Stimulated activated CD4-positive, alpha-beta T cell treated with anti-CD3 and anti-CD28 coated beads, TNF-alpha, amount 100 ng/mL, for 24 hours (primary cell): Measurements from ENCODE around the gene CHST15.

Experiments
- DNase-seq, 3 experiments: peaks; one replicate each; pipeline ENCODE4 v3.0.0-alpha.2; 2020; ENCODE audit warnings: low read depth in 3 of 3

The CHST15 gene

GRCh38 chr10:124011464-124011863, 81.9 kb downstream of the CHST15 start:
- no peak for DNase-seq

DNA sequence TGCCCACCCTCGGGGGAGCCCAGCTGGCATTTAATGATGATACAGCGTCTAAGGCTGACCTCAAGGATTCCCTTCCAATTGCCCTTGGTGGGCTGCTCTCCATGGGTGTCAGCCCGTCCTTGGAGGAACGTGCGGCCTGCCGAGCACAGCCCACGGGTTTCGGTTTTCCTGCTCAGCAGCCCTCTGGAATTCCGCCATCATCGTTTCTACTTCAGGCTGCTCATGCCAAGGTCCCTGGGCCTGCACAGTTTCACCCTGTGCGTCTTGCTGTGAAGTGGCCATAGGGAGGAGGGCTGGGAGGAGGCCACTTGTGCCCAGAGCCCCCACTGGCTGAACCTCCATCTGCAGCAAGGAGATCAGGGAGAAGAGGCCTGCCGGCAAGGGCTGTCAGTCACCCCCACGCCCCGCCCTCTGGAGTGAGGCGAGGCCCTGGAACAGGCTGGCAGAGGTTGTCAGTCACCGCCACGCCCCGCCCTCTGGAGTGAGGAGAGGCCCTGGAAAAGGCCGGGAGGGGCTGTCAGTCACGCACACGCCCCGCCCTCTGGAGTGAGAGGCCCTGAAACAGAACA, 82.8 kb downstream of the CHST15 start:
- no peak for DNase-seq

- DNase-seq, result no peak
These were observed 83.4 kb downstream of the CHST15 start for GRCh38 chr10:124010024-124010423.

DNA sequence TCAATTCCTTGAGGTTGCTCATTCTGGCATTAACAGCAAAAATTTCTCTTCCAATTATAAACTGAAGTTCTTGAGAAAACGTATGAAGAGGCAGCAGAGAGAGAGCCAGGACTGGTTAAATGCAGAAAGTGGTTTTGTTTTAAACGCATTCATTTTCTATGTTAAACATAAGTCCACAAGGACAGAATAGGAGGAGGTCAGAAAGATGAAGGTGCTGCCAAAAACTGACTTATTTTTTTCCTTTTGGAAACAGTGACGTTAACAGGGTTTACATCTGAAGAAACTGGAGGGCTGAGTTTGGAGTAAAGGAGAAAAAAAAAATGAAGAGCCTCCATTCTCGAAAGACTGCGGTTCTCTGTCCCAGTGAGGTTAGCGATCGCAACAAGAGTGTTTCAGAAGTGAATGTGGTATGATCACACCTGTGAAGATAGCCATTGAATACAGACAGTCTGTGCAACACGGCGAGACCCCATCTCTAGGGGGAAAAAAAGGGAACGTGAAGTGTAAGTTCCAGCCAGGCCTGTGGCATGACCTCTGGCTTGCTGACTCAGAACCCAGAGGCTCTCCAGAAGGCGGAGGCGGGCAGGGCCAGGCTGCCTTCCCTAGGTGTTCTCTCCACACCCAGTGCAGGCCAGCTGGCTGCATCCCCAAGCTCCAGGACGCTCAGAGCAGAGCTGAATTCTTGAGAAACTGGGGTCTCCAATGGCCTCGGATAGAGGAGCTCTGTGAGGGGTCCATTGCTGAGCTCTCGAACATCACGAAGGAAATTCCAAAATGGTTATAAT, 84.0 kb downstream of the CHST15 start:
- no peak for DNase-seq

- no peak for DNase-seq
These were observed 84.7 kb downstream of the CHST15 start for GRCh38 chr10:124008681-124009080.

- DNase-seq, result no peak
These were observed 85.2 kb downstream of the CHST15 start for GRCh38 chr10:124008187-124008586.

GRCh38 chr10:124007773-124008145, 85.6 kb downstream of the CHST15 start:
- DNase-seq, result no peak

- no peak for DNase-seq
These were observed 86.2 kb downstream of the CHST15 start for GRCh38 chr10:124007102-124007772.

DNA sequence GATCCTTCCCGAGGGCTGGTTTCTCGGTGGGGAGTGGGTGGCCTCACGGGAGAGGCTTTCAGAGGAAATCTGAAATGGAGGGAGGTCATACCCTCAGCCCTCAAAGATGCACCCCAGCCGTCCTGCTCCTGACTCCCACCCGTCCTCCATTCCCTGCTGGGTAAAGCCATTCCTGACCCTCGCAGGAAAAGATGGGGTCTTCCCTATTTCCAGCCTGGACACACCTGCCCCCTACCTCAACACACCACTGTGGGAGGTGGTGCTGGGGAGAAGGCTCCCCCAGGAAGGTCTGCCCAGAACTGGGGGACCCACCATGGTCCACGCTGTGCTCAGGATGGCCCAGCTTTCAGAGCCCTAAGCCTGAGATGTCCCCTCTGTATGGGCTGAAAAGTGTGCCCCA, 86.9 kb downstream of the CHST15 start:
- no peak for DNase-seq

- no peak for DNase-seq
These were observed 87.4 kb downstream of the CHST15 start for GRCh38 chr10:124005991-124006392.

DNA sequence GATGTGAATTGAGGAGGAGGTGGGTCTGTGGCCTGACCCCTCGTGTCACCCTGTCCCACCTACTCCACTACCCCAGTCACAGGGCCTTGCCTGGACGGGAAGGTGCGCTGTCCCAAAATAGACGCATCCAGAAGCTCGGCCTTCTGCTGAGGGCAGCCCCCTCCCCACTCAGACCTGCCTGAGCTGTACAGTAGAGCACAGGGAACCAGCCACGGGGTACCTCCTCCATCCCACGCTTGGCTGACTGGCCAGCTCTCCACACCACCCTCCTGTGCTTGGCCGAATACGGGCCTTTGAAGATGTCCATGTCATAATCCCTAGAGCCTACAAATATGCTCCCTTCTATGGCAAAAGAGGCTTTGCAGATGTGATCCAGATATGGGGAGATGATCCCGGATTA, 88.3 kb downstream of the CHST15 start:
- no peak for DNase-seq

GRCh38 chr10:124004663-124005004, 88.8 kb downstream of the CHST15 start:
- DNase-seq, result no peak

- no peak for DNase-seq
These were observed 89.3 kb downstream of the CHST15 start for GRCh38 chr10:124003871-124004662.

DNA sequence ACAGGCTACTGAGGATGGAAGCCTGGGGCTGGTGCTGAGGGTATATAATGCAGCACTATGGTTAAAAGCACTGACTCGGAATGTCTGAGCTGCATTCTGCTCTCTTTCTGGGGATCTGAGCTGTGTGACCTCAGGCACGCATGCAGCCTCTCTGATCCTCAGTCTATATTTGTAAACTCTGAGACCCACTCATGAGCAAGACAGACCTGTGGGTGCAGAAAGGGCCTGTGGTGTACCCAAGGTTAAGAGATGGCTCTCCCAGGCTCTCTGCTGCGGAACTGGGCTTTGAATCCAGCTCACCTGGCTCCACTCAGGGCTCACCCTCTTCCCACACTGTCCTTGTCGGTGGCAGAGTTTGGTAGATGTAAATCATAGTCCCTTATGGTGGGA, 89.9 kb downstream of the CHST15 start:
- no peak for DNase-seq

DNA sequence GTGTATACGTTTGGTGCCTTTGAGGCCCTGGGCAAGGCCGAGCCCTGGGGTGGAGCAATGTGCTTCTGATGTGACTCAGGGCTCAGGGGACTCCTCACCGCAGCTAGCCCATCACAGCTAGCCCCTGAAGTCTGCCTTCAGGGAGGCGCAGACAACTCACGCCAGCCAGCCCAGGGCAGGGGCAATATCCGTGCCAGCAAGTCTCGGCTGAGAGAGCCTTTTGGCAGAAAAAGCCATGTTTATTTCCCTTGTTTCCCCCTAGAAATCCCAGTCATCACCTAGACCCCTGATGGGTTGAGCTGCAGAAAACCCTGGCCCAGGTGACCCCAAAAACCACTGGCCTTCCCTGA, 90.4 kb downstream of the CHST15 start:
- no peak for DNase-seq

- DNase-seq, result no peak
These were observed 90.9 kb downstream of the CHST15 start for GRCh38 chr10:124002391-124003069.

GRCh38 chr10:124001391-124002148, 91.8 kb downstream of the CHST15 start:
- DNase-seq, result no peak

DNA sequence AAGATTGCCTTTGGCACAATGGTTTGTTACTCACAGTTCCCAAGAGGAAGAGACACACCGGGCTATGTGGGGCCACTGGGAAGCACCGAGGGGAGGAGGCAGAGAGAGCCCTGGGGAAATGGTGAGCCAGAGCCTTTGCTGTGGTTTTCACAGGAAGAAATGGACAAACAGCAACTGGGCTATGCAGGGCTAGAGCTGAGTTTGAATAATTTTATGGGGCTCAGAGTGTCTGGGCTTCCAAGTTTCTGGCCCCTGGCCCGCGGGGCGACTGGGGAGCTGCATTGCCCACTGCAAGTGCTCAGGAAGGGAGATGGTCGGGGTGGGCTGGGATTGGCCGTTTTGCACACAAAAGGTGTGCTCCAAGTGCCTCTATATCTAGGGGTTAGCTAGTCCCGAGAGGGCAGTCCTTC, 92.6 kb downstream of the CHST15 start:
- DNase-seq, result no peak

DNA sequence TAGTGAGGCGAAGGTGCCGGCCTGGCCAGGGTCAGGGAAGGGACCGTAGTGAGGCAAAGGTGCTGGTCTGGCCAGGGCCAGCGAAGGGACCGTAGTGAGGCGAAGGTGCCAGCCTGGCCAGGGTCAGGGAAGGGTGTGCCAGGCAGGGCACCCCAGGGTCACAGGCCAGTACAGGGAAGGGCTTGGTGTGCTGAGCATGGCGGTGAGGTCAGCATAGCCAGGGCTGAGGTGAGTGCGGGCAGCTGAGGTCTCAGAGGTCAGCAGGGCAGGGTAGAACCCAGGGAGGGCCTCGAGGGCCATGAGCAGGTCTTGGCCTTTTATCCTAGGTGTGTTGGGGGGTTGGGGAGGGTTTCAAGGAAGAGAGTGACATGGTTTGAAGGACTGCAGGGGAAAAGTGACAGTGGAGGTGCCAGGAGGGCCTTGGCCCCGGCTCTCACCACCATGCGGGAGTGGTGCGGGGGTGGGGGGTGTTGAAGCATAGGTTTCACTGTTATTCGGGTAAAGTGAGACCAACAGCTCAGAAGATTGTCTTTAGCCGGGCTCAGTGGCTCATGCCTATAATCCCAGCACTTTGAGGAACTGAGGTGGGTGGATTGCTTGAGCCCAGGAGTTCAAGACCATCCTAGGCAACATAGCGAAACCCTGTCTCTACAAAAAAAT, 93.3 kb downstream of the CHST15 start:
- no peak for DNase-seq

- DNase-seq, result no peak
These were observed 94.1 kb downstream of the CHST15 start for GRCh38 chr10:123999261-123999660.
